ENCODE data around the gene CLDN9.

The CLDN9 gene, protein sequence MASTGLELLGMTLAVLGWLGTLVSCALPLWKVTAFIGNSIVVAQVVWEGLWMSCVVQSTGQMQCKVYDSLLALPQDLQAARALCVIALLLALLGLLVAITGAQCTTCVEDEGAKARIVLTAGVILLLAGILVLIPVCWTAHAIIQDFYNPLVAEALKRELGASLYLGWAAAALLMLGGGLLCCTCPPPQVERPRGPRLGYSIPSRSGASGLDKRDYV

GRCh38 chr16:3012828-3013420 is at the start of gene CLDN9:
TSS of gene CLDN9 (plus strand) at chr16:3012923. CDS start at chr16:3013363, 440 bp downstream.
- in situ Hi-C loops (cut with MboI; ENCODE audit: low sequenced_read_pairs, unreplicated experiment) = no loop called here
- DNase-seq (ENCODE audit: low spot score) = no peak
- no peak for TF ChIP-seq CTCF (IDR thresholded peaks at IDR 0.05; ENCODE audit: borderline replicate concordance, control extremely low read depth, extremely low read depth, insufficient read depth, missing control alignments)

DNA sequence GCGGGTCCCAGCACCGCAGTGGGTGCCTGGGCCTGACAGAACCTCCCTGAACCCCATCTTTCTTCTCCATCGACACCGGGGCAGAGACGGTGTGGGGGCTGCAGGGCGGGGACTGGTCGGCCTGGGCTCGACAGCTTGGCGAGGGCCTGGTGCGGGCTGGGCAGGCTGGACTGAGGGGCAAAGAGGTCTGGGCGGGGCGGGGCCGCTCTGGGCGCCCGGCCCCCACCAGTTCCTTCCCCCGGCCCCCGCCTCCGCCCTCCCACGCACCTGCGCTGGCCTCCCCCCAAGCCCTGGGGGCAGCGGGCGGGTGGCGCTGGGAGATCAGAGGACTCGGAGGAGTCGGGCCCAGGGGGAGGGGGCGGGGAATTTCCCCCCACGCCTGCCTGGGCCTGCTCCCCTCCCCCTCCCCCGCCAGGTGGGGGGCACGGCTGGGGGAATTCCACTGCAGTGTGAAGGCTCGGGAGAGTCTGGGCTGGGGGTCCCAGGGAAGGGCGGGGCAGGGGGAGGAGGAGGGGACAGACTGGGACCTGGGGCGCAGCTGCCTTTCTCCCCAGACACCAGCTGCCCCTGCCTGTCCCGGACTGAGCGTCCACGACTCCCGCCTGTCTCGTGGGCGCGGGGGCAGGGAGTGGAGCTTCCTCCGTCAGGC is 49.5 kb upstream of the CLDN9 start:
- DNase-seq (ENCODE audit: low spot score) = peak; percentile 65
- in situ Hi-C loops (cut with MboI; ENCODE audit: low sequenced_read_pairs, unreplicated experiment) = no loop called here
- no peak for TF ChIP-seq CTCF (IDR thresholded peaks at IDR 0.05; ENCODE audit: borderline replicate concordance, control extremely low read depth, extremely low read depth, insufficient read depth, missing control alignments)

GRCh38 chr16:2963723-2964474 is 48.8 kb upstream of the CLDN9 start, which contains the start of gene KREMEN2:
TSS of gene KREMEN2 (plus strand) at chr16:2964275. CDS start at chr16:2964521, 246 bp downstream.
- in situ Hi-C loops (cut with MboI; ENCODE audit: low sequenced_read_pairs, unreplicated experiment) = no loop called here
- no peak for TF ChIP-seq CTCF (IDR thresholded peaks at IDR 0.05; ENCODE audit: borderline replicate concordance, control extremely low read depth, extremely low read depth, insufficient read depth, missing control alignments)
- DNase-seq (ENCODE audit: low spot score) = peak; percentile 74

- peak; percentile 92 for DNase-seq (ENCODE audit: low spot score)
- no peak for TF ChIP-seq CTCF (IDR thresholded peaks at IDR 0.05; ENCODE audit: borderline replicate concordance, control extremely low read depth, extremely low read depth, insufficient read depth, missing control alignments)
- in situ Hi-C loops (cut with MboI; ENCODE audit: low sequenced_read_pairs, unreplicated experiment) = no loop called here
Observed at GRCh38 chr16:2964475-2965336, 48.0 kb upstream of the CLDN9 start.

GRCh38 chr16:2966043-2966807 is 46.5 kb upstream of the CLDN9 start:
- DNase-seq (ENCODE audit: low spot score) = no peak
- no peak for TF ChIP-seq CTCF (IDR thresholded peaks at IDR 0.05; ENCODE audit: borderline replicate concordance, control extremely low read depth, extremely low read depth, insufficient read depth, missing control alignments)
- in situ Hi-C loops (cut with MboI; ENCODE audit: low sequenced_read_pairs, unreplicated experiment) = no loop called here

All from GM13976 (cell line).